ENCODE results near the gene TMEM51. TPM values are rescaled to one million over a fixed set of nuclear protein-coding genes. Genes with fewer than 3 reads are reported as not detected.

Gene TMEM51
- polyA plus RNA-seq, 1 donor from 2014 or later = 1.7 TPM

GRCh38 chr1:15262706-15263105 lies 109.2 kb downstream of the TMEM51 start:
- Histone ChIP-seq H3F3A (ENCODE audit: insufficient read depth, low read length, poor library complexity, severe bottlenecking) (no peaks in the 10 kb centered on the region), H3K9me2 (ENCODE audit: insufficient read depth, low read length) (no peaks in the 10 kb centered on the region), H4K20me1 (ENCODE audit: insufficient read depth) (no peaks in the 10 kb centered on the region), H3K27ac (ENCODE audit: low read length) (no peak overlapping the region), H3K4me2 (ENCODE audit: low read length) (no peak overlapping the region), H3K9ac (ENCODE audit: low read length) (no peak overlapping the region), H3K79me2 (replicated peaks; ENCODE audit: insufficient read depth, low read length) (no peaks in the 10 kb centered on the region), H3K9me3 (ENCODE audit: low read length) (peaks cover 7% of the 10 kb centered on the region), H2AFZ (ENCODE audit: low read depth, low read length) (no peak overlapping the region), H3K4me3 (ENCODE audit: low read length) (no peak overlapping the region), H3K36me3 (ENCODE audit: insufficient read depth, low read length) (no peaks in the 10 kb centered on the region), H3K27me3 (ENCODE audit: insufficient read depth, low read depth, low read length) (no peaks in the 10 kb centered on the region)
- TF ChIP-seq EP300 (conservative IDR thresholded peaks at IDR 0.05; ENCODE audit: poor library complexity, severe bottlenecking) (no peak), CTCF (IDR thresholded peaks at IDR 0.05; ENCODE audit: poor library complexity, severe bottlenecking) (no peak)

- no peaks in the 10 kb centered on the region for H4K20me1 ChIP-seq (ENCODE audit: insufficient read depth)
These were observed 111.2 kb downstream of the TMEM51 start for GRCh38 chr1:15264769-15265168.

More at GRCh38 chr1:15264769-15265168, 111.2 kb downstream of the TMEM51 start:
- no peaks in the 10 kb centered on the region for H3K9me2 ChIP-seq (ENCODE audit: insufficient read depth, low read length)
- H3K27ac ChIP-seq (ENCODE audit: low read length) = no peak overlapping the region
- no peak overlapping the region for H3K4me3 ChIP-seq (ENCODE audit: low read length)
- H3K9me3 ChIP-seq (ENCODE audit: low read length) = peaks cover 7% of the 10 kb centered on the region
- no peak overlapping the region for H3K9ac ChIP-seq (ENCODE audit: low read length)
- TF ChIP-seq EP300 (conservative IDR thresholded peaks at IDR 0.05; ENCODE audit: poor library complexity, severe bottlenecking) = no peak
- no peak for TF ChIP-seq REST (IDR thresholded peaks at IDR 0.05; ENCODE audit: borderline replicate concordance)
- no peak for TF ChIP-seq CTCF (IDR thresholded peaks at IDR 0.05; ENCODE audit: poor library complexity, severe bottlenecking)
- no peak for TF ChIP-seq MXI1 (conservative IDR thresholded peaks at IDR 0.05; ENCODE audit: poor library complexity, severe bottlenecking)
- TF ChIP-seq TAF1 (IDR thresholded peaks at IDR 0.05; ENCODE audit: low read depth) = no peak
- no peak for TF ChIP-seq EZH2 (IDR thresholded peaks at IDR 0.05; ENCODE audit: borderline replicate concordance, insufficient read depth, low read length, poor library complexity, severe bottlenecking)
- no peak for TF ChIP-seq SMC3 (conservative IDR thresholded peaks at IDR 0.05; ENCODE audit: poor library complexity)
- TF ChIP-seq POLR2AphosphoS5 (IDR thresholded peaks at IDR 0.05) = no peak
- TF ChIP-seq RAD21 (conservative IDR thresholded peaks at IDR 0.05) = no peak
- H3K27me3 ChIP-seq (ENCODE audit: insufficient read depth, low read depth, low read length) = no peaks in the 10 kb centered on the region
- H2AFZ ChIP-seq (ENCODE audit: low read depth, low read length) = no peak overlapping the region
- no peaks in the 10 kb centered on the region for H3K36me3 ChIP-seq (ENCODE audit: insufficient read depth, low read length)
- H3K79me2 ChIP-seq (replicated peaks; ENCODE audit: insufficient read depth, low read length) = no peaks in the 10 kb centered on the region
- H3K4me2 ChIP-seq (ENCODE audit: low read length) = no peak overlapping the region
- no peaks in the 10 kb centered on the region for H3F3A ChIP-seq (ENCODE audit: insufficient read depth, low read length, poor library complexity, severe bottlenecking)

Other genes with a start within 250 kb of the TMEM51 start
- 0.46 TPM in 1 of 2 replicates, not detected in the other for gene FHAD1, start 93.5 kb downstream of the TMEM51 start, polyA plus RNA-seq